ENCODE measurements around the gene TMEM72.

The TMEM72 gene

GRCh38 chr10:44977287-44978212 lies 66.4 kb downstream of the TMEM72 start:
- H3K9me3 Mint-ChIP-seq (ENCODE audit: low read depth), result no peaks in the 10 kb centered on the region
- H3K36me3 Mint-ChIP-seq, result no peaks in the 10 kb centered on the region
- no peak overlapping the region for H3K27ac Mint-ChIP-seq
- H3K4me3 Mint-ChIP-seq, result no peak overlapping the region
- H3K27me3 Mint-ChIP-seq, result no peaks in the 10 kb centered on the region
- peaks cover 8% of the 10 kb centered on the region for H3K4me1 Mint-ChIP-seq (ENCODE audit: low read depth)

- Mint-ChIP-seq H3K27me3 (no peaks in the 10 kb centered on the region), H3K4me3 (no peak overlapping the region), H3K27ac (no peak overlapping the region), H3K36me3 (no peaks in the 10 kb centered on the region), H3K9me3 (ENCODE audit: low read depth) (no peaks in the 10 kb centered on the region), H3K4me1 (ENCODE audit: low read depth) (peaks cover 8% of the 10 kb centered on the region)
Measured at GRCh38 chr10:44978213-44978569, 67.1 kb downstream of the TMEM72 start.

- Mint-ChIP-seq H3K36me3 (no peaks in the 10 kb centered on the region), H3K4me3 (no peak within 1 kb of the TSS), H3K27ac (no peak within 1 kb of the TSS), H3K4me1 (ENCODE audit: low read depth) (peaks cover 5% of the 10 kb centered on the region), H3K27me3 (no peaks in the 10 kb centered on the region), H3K9me3 (ENCODE audit: low read depth) (no peaks in the 10 kb centered on the region)
Measured at GRCh38 chr10:44978570-44979280, 67.6 kb downstream of the TMEM72 start, which contains the start of gene DEPP1. Gene DEPP1 (minus strand): TSS chr10:44978809. CDS start chr10:44978030, 779 bp downstream.

- H3K27me3 Mint-ChIP-seq, result no peaks in the 10 kb centered on the region
- no peaks in the 10 kb centered on the region for H3K9me3 Mint-ChIP-seq (ENCODE audit: low read depth)
- H3K4me1 Mint-ChIP-seq (ENCODE audit: low read depth), result peaks cover 4% of the 10 kb centered on the region
- no peak overlapping the region for H3K4me3 Mint-ChIP-seq
- H3K36me3 Mint-ChIP-seq, result no peaks in the 10 kb centered on the region
- no peak overlapping the region for H3K27ac Mint-ChIP-seq
Measured at GRCh38 chr10:44979281-44980191, 68.4 kb downstream of the TMEM72 start.

- H3K9me3 Mint-ChIP-seq (ENCODE audit: low read depth), result no peaks in the 10 kb centered on the region
- no peaks in the 10 kb centered on the region for H3K27me3 Mint-ChIP-seq
- H3K4me1 Mint-ChIP-seq (ENCODE audit: low read depth), result peaks cover 2% of the 10 kb centered on the region
- no peak overlapping the region for H3K27ac Mint-ChIP-seq
- no peak overlapping the region for H3K4me3 Mint-ChIP-seq
- no peaks in the 10 kb centered on the region for H3K36me3 Mint-ChIP-seq
Measured at GRCh38 chr10:44980309-44981171, 69.4 kb downstream of the TMEM72 start.

GRCh38 chr10:44981172-44982113 lies 70.3 kb downstream of the TMEM72 start:
- Mint-ChIP-seq H3K27ac (no peak overlapping the region), H3K27me3 (no peaks in the 10 kb centered on the region), H3K36me3 (no peaks in the 10 kb centered on the region), H3K4me1 (ENCODE audit: low read depth) (no peaks in the 10 kb centered on the region), H3K9me3 (ENCODE audit: low read depth) (no peaks in the 10 kb centered on the region), H3K4me3 (no peak overlapping the region)

GRCh38 chr10:44982114-44982460 lies 71.0 kb downstream of the TMEM72 start:
- Mint-ChIP-seq H3K27ac (no peak overlapping the region), H3K9me3 (ENCODE audit: low read depth) (no peaks in the 10 kb centered on the region), H3K36me3 (no peaks in the 10 kb centered on the region), H3K27me3 (no peaks in the 10 kb centered on the region), H3K4me1 (ENCODE audit: low read depth) (no peaks in the 10 kb centered on the region), H3K4me3 (no peak overlapping the region)

GRCh38 chr10:44982496-44982895 lies 71.4 kb downstream of the TMEM72 start:
- Mint-ChIP-seq H3K27me3 (no peaks in the 10 kb centered on the region), H3K4me1 (ENCODE audit: low read depth) (no peaks in the 10 kb centered on the region), H3K4me3 (no peak overlapping the region), H3K27ac (no peak overlapping the region), H3K36me3 (no peaks in the 10 kb centered on the region), H3K9me3 (ENCODE audit: low read depth) (no peaks in the 10 kb centered on the region)

GRCh38 chr10:44983066-44983894 lies 72.1 kb downstream of the TMEM72 start:
- no peaks in the 10 kb centered on the region for H3K4me1 Mint-ChIP-seq (ENCODE audit: low read depth)
- no peak overlapping the region for H3K27ac Mint-ChIP-seq
- H3K4me3 Mint-ChIP-seq, result no peak overlapping the region
- H3K36me3 Mint-ChIP-seq, result no peaks in the 10 kb centered on the region
- H3K27me3 Mint-ChIP-seq, result no peaks in the 10 kb centered on the region
- no peaks in the 10 kb centered on the region for H3K9me3 Mint-ChIP-seq (ENCODE audit: low read depth)

GRCh38 chr10:44983895-44984278 lies 72.8 kb downstream of the TMEM72 start:
- H3K27ac Mint-ChIP-seq, result no peak overlapping the region

GRCh38 chr10:44984671-44985101 lies 73.5 kb downstream of the TMEM72 start:
- H3K36me3 Mint-ChIP-seq, result no peaks in the 10 kb centered on the region
- no peak overlapping the region for H3K4me3 Mint-ChIP-seq
- no peaks in the 10 kb centered on the region for H3K27me3 Mint-ChIP-seq
- no peak overlapping the region for H3K27ac Mint-ChIP-seq
- H3K4me1 Mint-ChIP-seq (ENCODE audit: low read depth), result no peaks in the 10 kb centered on the region
- no peaks in the 10 kb centered on the region for H3K9me3 Mint-ChIP-seq (ENCODE audit: low read depth)

More at GRCh38 chr10:44983895-44984278, 72.8 kb downstream of the TMEM72 start:
- Mint-ChIP-seq H3K4me3 (no peak overlapping the region), H3K4me1 (ENCODE audit: low read depth) (no peaks in the 10 kb centered on the region), H3K9me3 (ENCODE audit: low read depth) (no peaks in the 10 kb centered on the region), H3K27me3 (no peaks in the 10 kb centered on the region), H3K36me3 (no peaks in the 10 kb centered on the region)

GRCh38 chr10:44985175-44985681 lies 74.1 kb downstream of the TMEM72 start:
- Mint-ChIP-seq H3K36me3 (no peaks in the 10 kb centered on the region), H3K27me3 (no peaks in the 10 kb centered on the region), H3K9me3 (ENCODE audit: low read depth) (no peaks in the 10 kb centered on the region), H3K27ac (no peak overlapping the region), H3K4me1 (ENCODE audit: low read depth) (no peaks in the 10 kb centered on the region), H3K4me3 (no peak overlapping the region)
